ENCODE data around the gene ITPRID2.

The ITPRID2 gene

GRCh38 chr2:181891966-181892798 is 652 bp downstream of the ITPRID2 start:
- peak; percentile 86 to 88 for DNase-seq
- no peak for TF ChIP-seq GATA1 (IDR thresholded peaks at IDR 0.05; ENCODE audit: low read depth, low read length)
- TF ChIP-seq POLR2A (IDR thresholded peaks at IDR 0.05; ENCODE audit: low read length), result peak; percentile 57

GRCh38 chr2:181892799-181893435 is 1.4 kb downstream of the ITPRID2 start:
- no peak for DNase-seq

GRCh38 chr2:181894381-181894780 is 2.9 kb downstream of the ITPRID2 start:
- no peak for DNase-seq
- TF ChIP-seq POLR2A (IDR thresholded peaks at IDR 0.05; ENCODE audit: low read length), result no peak
- TF ChIP-seq GATA1 (IDR thresholded peaks at IDR 0.05; ENCODE audit: low read depth, low read length), result no peak

More at GRCh38 chr2:181892799-181893435, 1.4 kb downstream of the ITPRID2 start:
- TF ChIP-seq GATA1 (IDR thresholded peaks at IDR 0.05; ENCODE audit: low read depth, low read length), result no peak
- TF ChIP-seq POLR2A (IDR thresholded peaks at IDR 0.05; ENCODE audit: low read length), result peak; percentile 18

- DNase-seq, result no peak
- TF ChIP-seq GATA1 (IDR thresholded peaks at IDR 0.05; ENCODE audit: low read depth, low read length) (no peak), POLR2A (IDR thresholded peaks at IDR 0.05; ENCODE audit: low read length) (no peak)
These were observed 4.3 kb downstream of the ITPRID2 start for GRCh38 chr2:181895818-181896217.

- no peak for TF ChIP-seq GATA1 (IDR thresholded peaks at IDR 0.05; ENCODE audit: low read depth, low read length)
- TF ChIP-seq POLR2A (IDR thresholded peaks at IDR 0.05; ENCODE audit: low read length), result no peak
- no peak for DNase-seq
These were observed 4.8 kb downstream of the ITPRID2 start for GRCh38 chr2:181896286-181896685.

GRCh38 chr2:181900007-181900651 is 8.6 kb downstream of the ITPRID2 start:
- TF ChIP-seq GATA1 (IDR thresholded peaks at IDR 0.05; ENCODE audit: low read depth, low read length), result no peak
- no peak for TF ChIP-seq POLR2A (IDR thresholded peaks at IDR 0.05; ENCODE audit: low read length)
- DNase-seq, result no peak

- DNase-seq, result no peak
- no peak for TF ChIP-seq GATA1 (IDR thresholded peaks at IDR 0.05; ENCODE audit: low read depth, low read length)
- peak; percentile 14 for TF ChIP-seq POLR2A (IDR thresholded peaks at IDR 0.05; ENCODE audit: low read length)
These were observed 11.1 kb downstream of the ITPRID2 start for GRCh38 chr2:181902625-181903024.

GRCh38 chr2:181904022-181904632 is 12.6 kb downstream of the ITPRID2 start:
- TF ChIP-seq POLR2A (IDR thresholded peaks at IDR 0.05; ENCODE audit: low read length), result no peak
- no peak for TF ChIP-seq GATA1 (IDR thresholded peaks at IDR 0.05; ENCODE audit: low read depth, low read length)
- peak; percentile 42 to 63 for DNase-seq

GRCh38 chr2:181907057-181907456 is 15.5 kb downstream of the ITPRID2 start:
- no peak for TF ChIP-seq GATA1 (IDR thresholded peaks at IDR 0.05; ENCODE audit: low read depth, low read length)
- no peak for DNase-seq

- no peak for TF ChIP-seq POLR2A (IDR thresholded peaks at IDR 0.05; ENCODE audit: low read length)
- no peak for TF ChIP-seq GATA1 (IDR thresholded peaks at IDR 0.05; ENCODE audit: low read depth, low read length)
- no peak for DNase-seq
These were observed 16.1 kb downstream of the ITPRID2 start for GRCh38 chr2:181907635-181908034.

- DNase-seq, result no peak
- TF ChIP-seq GATA1 (IDR thresholded peaks at IDR 0.05; ENCODE audit: low read depth, low read length) (no peak), POLR2A (IDR thresholded peaks at IDR 0.05; ENCODE audit: low read length) (no peak)
These were observed 18.7 kb downstream of the ITPRID2 start for GRCh38 chr2:181910028-181910831.

GRCh38 chr2:181911830-181912229 is 20.3 kb downstream of the ITPRID2 start:
- TF ChIP-seq GATA1 (IDR thresholded peaks at IDR 0.05; ENCODE audit: low read depth, low read length) (no peak), POLR2A (IDR thresholded peaks at IDR 0.05; ENCODE audit: low read length) (no peak)
- DNase-seq, result no peak

GRCh38 chr2:181915102-181915501 is 23.6 kb downstream of the ITPRID2 start:
- TF ChIP-seq GATA1 (IDR thresholded peaks at IDR 0.05; ENCODE audit: low read depth, low read length), result no peak
- no peak for TF ChIP-seq POLR2A (IDR thresholded peaks at IDR 0.05; ENCODE audit: low read length)
- DNase-seq, result no peak

Data from erythroblast (primary cell).